HEK293 (cell line): ENCODE results near the gene PMAIP1.

Source experiments
- CTCF ChIA-PET: fragments of 350-600 bp; formaldehyde crosslinking; extraction: SDS; loops from one replicate; lab custom pipeline; 2021; ENCODE audit warnings: antibody characterized with exemption; lab: Yijun Ruan, JAX
- POLR2A ChIA-PET: fragments of 300-600 bp; formaldehyde crosslinking; extraction: SDS; loops from one replicate; lab custom pipeline; 2020; ENCODE audit warnings: antibody characterized with exemption, inconsistent platforms; lab: Yijun Ruan, JAX
- H3K27ac ChIP-seq: fragments of 200-500 bp; sonication (Bioruptor generic); 2 replicates; pipeline ENCODE4 v1.5.1; 2014; ENCODE audit warnings: low read depth, low read length, control low read depth, inconsistent platforms; ENCODE audit errors: extremely low read depth
- H3K36me3 ChIP-seq, 2 experiments: fragments of 200-500 bp in 1 of 2; sonication (Bioruptor generic) in 1 of 2; 1 replicate in 1 of 2; 2 replicates in 1 of 2; pipeline ENCODE4 v1.5.1; 2014 to 2017; ENCODE audit warnings: inconsistent platforms in 2 of 2, low read length in 2 of 2; ENCODE audit not compliant: control insufficient read depth in 2 of 2, insufficient read depth in 1 of 2
- H3K4me1 ChIP-seq: fragments of 200-500 bp; sonication (Bioruptor generic); 2 replicates; pipeline ENCODE4 v1.5.1; 2014; ENCODE audit warnings: mild to moderate bottlenecking, low read length, inconsistent platforms; ENCODE audit not compliant: control insufficient read depth, insufficient read depth
- H3K4me3 ChIP-seq: 2 replicates; pipeline ENCODE4 v1.5.1; 2011; ENCODE audit warnings: low read depth, mild to moderate bottlenecking, control low read depth, low read length, moderate library complexity
- H3K9me3 ChIP-seq: fragments of 200-500 bp; sonication (Bioruptor generic); 2 replicates; pipeline ENCODE4 v1.5.1; 2014; ENCODE audit warnings: low read depth, low read length, inconsistent platforms; ENCODE audit not compliant: control insufficient read depth, insufficient read depth
- GFI1B ChIP-seq: fragments of 450-650 bp; formaldehyde crosslinking; IDR thresholded peaks from 2 replicates; pipeline ENCODE4 v1.5.1; 2016; ENCODE audit warnings: missing biosample characterization, missing genetic modification characterization
- KLF17 ChIP-seq: fragments of 450-650 bp; formaldehyde crosslinking; IDR thresholded peaks from 2 replicates; pipeline ENCODE4 v1.5.1; 2016; ENCODE audit warnings: missing biosample characterization, missing genetic modification characterization
- MEIS1 ChIP-seq: sonication (generic); formaldehyde crosslinking; IDR thresholded peaks from 2 replicates; pipeline ENCODE4 v1.8.1; 2022; ENCODE audit warnings: missing genetic modification reagents, mild to moderate bottlenecking, borderline replicate concordance
- PRDM2 ChIP-seq: fragments of 450-650 bp; formaldehyde crosslinking; IDR thresholded peaks from 2 replicates; pipeline ENCODE4 v1.5.1; 2016; ENCODE audit warnings: missing biosample characterization, missing genetic modification characterization, borderline replicate concordance
- RBAK ChIP-seq: fragments of 450-650 bp; formaldehyde crosslinking; IDR thresholded peaks from 2 replicates; pipeline ENCODE4 v1.5.1; 2016; ENCODE audit warnings: missing biosample characterization, missing genetic modification characterization
- SP3 ChIP-seq: fragments of 450-650 bp; formaldehyde crosslinking; IDR thresholded peaks from 2 replicates; pipeline ENCODE4 v1.5.1; 2016; ENCODE audit warnings: missing biosample characterization, missing genetic modification characterization
- ZBTB48 ChIP-seq: fragments of 450-650 bp; formaldehyde crosslinking; IDR thresholded peaks from 2 replicates; pipeline ENCODE4 v1.5.1; 2016; ENCODE audit warnings: missing biosample characterization, missing genetic modification characterization
- ZNF2 ChIP-seq: fragments of 450-650 bp; formaldehyde crosslinking; IDR thresholded peaks from 2 replicates; pipeline ENCODE4 v1.5.1; 2016; ENCODE audit warnings: missing biosample characterization, missing genetic modification characterization
- ZNF23 ChIP-seq: fragments of 450-650 bp; formaldehyde crosslinking; IDR thresholded peaks from 2 replicates; pipeline ENCODE4 v1.5.1; 2016; ENCODE audit warnings: missing biosample characterization, missing genetic modification characterization, borderline replicate concordance
- ZNF24 ChIP-seq: fragments of 450-650 bp; formaldehyde crosslinking; IDR thresholded peaks from 2 replicates; pipeline ENCODE4 v1.5.1; 2016; ENCODE audit warnings: missing biosample characterization, missing genetic modification characterization
- ZNF274 ChIP-seq, 2 experiments: fragments of 200-500 bp in 1 of 2; fragments of 450-650 bp in 1 of 2; sonication (Bioruptor generic) in 1 of 2; formaldehyde crosslinking in 1 of 2; IDR thresholded peaks; 2 replicates each; pipeline versions ENCODE4 v1.5.1 to v1.6.1; 2014 to 2016; ENCODE audit warnings: borderline replicate concordance in 1 of 2, inconsistent platforms in 1 of 2, low read length in 1 of 2, missing biosample characterization in 1 of 2, missing genetic modification characterization in 1 of 2
- ZNF302 ChIP-seq: fragments of 450-650 bp; formaldehyde crosslinking; IDR thresholded peaks from 2 replicates; pipeline ENCODE4 v1.5.1; 2016; ENCODE audit warnings: missing biosample characterization, missing genetic modification characterization, low read depth
- ZNF354C ChIP-seq: fragments of 450-650 bp; formaldehyde crosslinking; IDR thresholded peaks from 2 replicates; pipeline ENCODE4 v1.5.1; 2016; ENCODE audit warnings: missing biosample characterization, missing genetic modification characterization, low read depth, borderline replicate concordance
- ZNF391 ChIP-seq: fragments of 450-650 bp; formaldehyde crosslinking; IDR thresholded peaks from 2 replicates; pipeline ENCODE4 v1.5.1; 2016; ENCODE audit warnings: low read depth, missing biosample characterization, missing genetic modification characterization, borderline replicate concordance
- ZNF501 ChIP-seq: fragments of 450-650 bp; formaldehyde crosslinking; IDR thresholded peaks from 2 replicates; pipeline ENCODE4 v1.5.1; 2016; ENCODE audit warnings: missing biosample characterization, missing genetic modification characterization
- ZNF521 ChIP-seq: fragments of 450-650 bp; formaldehyde crosslinking; IDR thresholded peaks from 2 replicates; pipeline ENCODE4 v1.5.1; 2017; ENCODE audit warnings: missing biosample characterization, mild to moderate bottlenecking, missing genetic modification characterization
- ZNF707 ChIP-seq: fragments of 450-650 bp; formaldehyde crosslinking; IDR thresholded peaks from 2 replicates; pipeline ENCODE4 v1.5.1; 2016; ENCODE audit warnings: missing biosample characterization, missing genetic modification characterization

The PMAIP1 gene

GRCh38 chr18:59911600-59911999, 11.8 kb downstream of the PMAIP1 start:
- H3K4me1 ChIP-seq: peaks cover 25% of the 10 kb centered on the region
- peaks cover 2% of the 10 kb centered on the region; the same call in 1 of the 2 replicates for H3K9me3 ChIP-seq
- no peak overlapping the region for H3K27ac ChIP-seq
- ChIA-PET POLR2A (interaction anchor here (1.5 to 2.8 kb wide), 2 partner anchors 11 kb away, joined by 5 to 22 read pairs; partner anchors contain the start of gene PMAIP1), CTCF (interaction anchor here (0.5 kb wide), 1 partner anchor 380 kb away, joined by 3 read pairs; no protein-coding TSS in a partner anchor)
- no peak overlapping the region for H3K4me3 ChIP-seq
- H3K36me3 ChIP-seq: no peaks in the 10 kb centered on the region; a peak in 1 of 3 replicates
- no peak for TF ChIP-seq ZNF354C (tag by site-specific recombination)
- no peak for TF ChIP-seq ZNF521
- TF ChIP-seq ZNF707 (tag by site-specific recombination): no peak
- TF ChIP-seq ZNF23 (tag by site-specific recombination): no peak
- TF ChIP-seq, all 188 proteins: peak for 0

- H3K36me3 ChIP-seq: no peaks in the 10 kb centered on the region; a peak in 1 of 3 replicates
- TF ChIP-seq GFI1B (tag by site-specific recombination) (no peak), ZNF302 (tag by site-specific recombination) (no peak)
- TF ChIP-seq, all 188 proteins: peak for 0
- ChIA-PET POLR2A (interaction anchor here (1.5 kb wide), 1 partner anchor 12 kb away, joined by 5 read pairs; the partner anchor contains the start of gene PMAIP1), CTCF (interaction anchor here (0.5 to 1.9 kb wide), 2 partner anchors 73 to 379 kb away, joined by 3 to 5 read pairs; no protein-coding TSS in a partner anchor)
- H3K4me1 ChIP-seq: peaks cover 22% of the 10 kb centered on the region
- no peak overlapping the region for H3K4me3 ChIP-seq
- no peak overlapping the region for H3K27ac ChIP-seq
- peaks cover 2% of the 10 kb centered on the region; the same call in 1 of the 2 replicates for H3K9me3 ChIP-seq
Measured at GRCh38 chr18:59912007-59912550, 12.3 kb downstream of the PMAIP1 start.

- TF ChIP-seq ZBTB48 (tag by site-specific recombination) (no peak), ZNF23 (tag by site-specific recombination) (no peak), KLF17 (tag by site-specific recombination) (no peak), SP3 (tag by site-specific recombination) (no peak), ZNF501 (tag by site-specific recombination) (no peak), ZNF24 (tag by site-specific recombination) (no peak), RBAK (no peak), PRDM2 (tag by site-specific recombination) (no peak), ZNF274 (IDR thresholded peaks at IDR 0.05; ENCODE audit: low read length) (no peak), ZNF274 (tag by site-specific recombination; IDR thresholded peaks at IDR 0.05; ENCODE audit: borderline replicate concordance) (no peak), MEIS1 (no peak), ZNF391 (tag by site-specific recombination) (no peak), ZNF2 (tag by site-specific recombination) (no peak)
- Histone ChIP-seq H3K27ac (no peak overlapping the region), H3K4me3 (no peak overlapping the region), H3K4me1 (peaks cover 15% of the 10 kb centered on the region), H3K36me3 (no peaks in the 10 kb centered on the region), H3K9me3 (peaks cover 2% of the 10 kb centered on the region; the same call in 1 of the 2 replicates)
- CTCF ChIA-PET: no interaction called here
- POLR2A ChIA-PET: no interaction called here
Measured at GRCh38 chr18:59915606-59916005, 15.8 kb downstream of the PMAIP1 start.
